Measurements from ENCODE around the gene PPP2R3A.
"Not testable (repeated sequence)": the region's sequence is repeated elsewhere in the genome, so short reads cannot be mapped to it uniquely, and the experiment has no call there.

The PPP2R3A gene

GRCh38 chr3:135930255-135930654, 35.3 kb upstream of the PPP2R3A start:
- no peak overlapping the region for H3K4me3 ChIP-seq (ENCODE audit: low read depth in 1 of 2, low read length in 2 of 2)
- no peaks in the 10 kb centered on the region for H3K27me3 ChIP-seq (ENCODE audit: low read depth, low read length)
- H3K36me3 ChIP-seq (ENCODE audit: control insufficient read depth in 1 of 2, insufficient read depth in 2 of 2, low read length in 2 of 2): no peaks in the 10 kb centered on the region
- H3K4me1 ChIP-seq (ENCODE audit: control insufficient read depth in 1 of 2, insufficient read depth in 2 of 2, low read length in 2 of 2): peaks cover 3 to 17% of the 10 kb centered on the region in 2 donors
- no peak overlapping the region for H3K27ac ChIP-seq (ENCODE audit: low read length)
- H3K9me3 ChIP-seq (ENCODE audit: control insufficient read depth in 1 of 2, low read length in 2 of 2): no peaks in the 10 kb centered on the region

GRCh38 chr3:135935171-135935570, 30.4 kb upstream of the PPP2R3A start:
- not testable (repeated sequence) for H3K4me1 ChIP-seq (ENCODE audit: control insufficient read depth in 1 of 2, insufficient read depth in 2 of 2, low read length in 2 of 2); H3K36me3 ChIP-seq (ENCODE audit: control insufficient read depth in 1 of 2, insufficient read depth in 2 of 2, low read length in 2 of 2)

GRCh38 chr3:135937766-135938165, 27.8 kb upstream of the PPP2R3A start:
- H3K36me3 ChIP-seq (ENCODE audit: control insufficient read depth in 1 of 2, insufficient read depth in 2 of 2, low read length in 2 of 2); H3K27ac ChIP-seq (ENCODE audit: low read length); H3K9me3 ChIP-seq (ENCODE audit: control insufficient read depth in 1 of 2, low read length in 2 of 2); H3K4me3 ChIP-seq (ENCODE audit: low read depth in 1 of 2, low read length in 2 of 2); H3K4me1 ChIP-seq (ENCODE audit: control insufficient read depth in 1 of 2, insufficient read depth in 2 of 2, low read length in 2 of 2); H3K27me3 ChIP-seq (ENCODE audit: low read depth, low read length): not testable (repeated sequence)

More at GRCh38 chr3:135935171-135935570, 30.4 kb upstream of the PPP2R3A start:
- not testable (repeated sequence) for H3K9me3 ChIP-seq (ENCODE audit: control insufficient read depth in 1 of 2, low read length in 2 of 2); H3K4me3 ChIP-seq (ENCODE audit: low read depth in 1 of 2, low read length in 2 of 2); H3K27me3 ChIP-seq (ENCODE audit: low read depth, low read length); H3K27ac ChIP-seq (ENCODE audit: low read length)

GRCh38 chr3:135944831-135945230, 20.7 kb upstream of the PPP2R3A start:
- no peaks in the 10 kb centered on the region for H3K4me1 ChIP-seq (ENCODE audit: control insufficient read depth in 1 of 2, insufficient read depth in 2 of 2, low read length in 2 of 2)
- peaks cover 0 to 3% of the 10 kb centered on the region in 2 donors for H3K9me3 ChIP-seq (ENCODE audit: control insufficient read depth in 1 of 2, low read length in 2 of 2)
- H3K27me3 ChIP-seq (ENCODE audit: low read depth, low read length): no peaks in the 10 kb centered on the region
- no peak overlapping the region for H3K27ac ChIP-seq (ENCODE audit: low read length)
- no peak overlapping the region for H3K4me3 ChIP-seq (ENCODE audit: low read depth in 1 of 2, low read length in 2 of 2)
- no peaks in the 10 kb centered on the region for H3K36me3 ChIP-seq (ENCODE audit: control insufficient read depth in 1 of 2, insufficient read depth in 2 of 2, low read length in 2 of 2)

- Histone ChIP-seq H3K4me3 (ENCODE audit: low read depth in 1 of 2, low read length in 2 of 2) (no peak overlapping the region), H3K4me1 (ENCODE audit: control insufficient read depth in 1 of 2, insufficient read depth in 2 of 2, low read length in 2 of 2) (no peaks in the 10 kb centered on the region), H3K27me3 (ENCODE audit: low read depth, low read length) (no peaks in the 10 kb centered on the region), H3K9me3 (ENCODE audit: control insufficient read depth in 1 of 2, low read length in 2 of 2) (peaks cover 0 to 4% of the 10 kb centered on the region in 2 donors), H3K36me3 (ENCODE audit: control insufficient read depth in 1 of 2, insufficient read depth in 2 of 2, low read length in 2 of 2) (no peaks in the 10 kb centered on the region), H3K27ac (ENCODE audit: low read length) (no peak overlapping the region)
Observed at GRCh38 chr3:135950941-135951340, 14.6 kb upstream of the PPP2R3A start.

- Histone ChIP-seq H3K27ac (ENCODE audit: low read length) (no peak overlapping the region), H3K27me3 (ENCODE audit: low read depth, low read length) (no peaks in the 10 kb centered on the region), H3K4me3 (ENCODE audit: low read depth in 1 of 2, low read length in 2 of 2) (peak overlapping the region in 1 of 2 donors; percentile 92), H3K36me3 (ENCODE audit: control insufficient read depth in 1 of 2, insufficient read depth in 2 of 2, low read length in 2 of 2) (no peaks in the 10 kb centered on the region), H3K4me1 (ENCODE audit: control insufficient read depth in 1 of 2, insufficient read depth in 2 of 2, low read length in 2 of 2) (peaks cover 8 to 14% of the 10 kb centered on the region in 2 donors), H3K9me3 (ENCODE audit: control insufficient read depth in 1 of 2, low read length in 2 of 2) (peaks cover 0 to 17% of the 10 kb centered on the region in 2 donors)
Observed at GRCh38 chr3:135964160-135964955, 1.2 kb upstream of the PPP2R3A start.

GRCh38 chr3:135965129-135965505, 411 bp upstream of the PPP2R3A start:
- Histone ChIP-seq H3K27ac (ENCODE audit: low read length) (no peak overlapping the region), H3K36me3 (ENCODE audit: control insufficient read depth in 1 of 2, insufficient read depth in 2 of 2, low read length in 2 of 2) (no peaks in the 10 kb centered on the region), H3K4me1 (ENCODE audit: control insufficient read depth in 1 of 2, insufficient read depth in 2 of 2, low read length in 2 of 2) (peaks cover 8 to 14% of the 10 kb centered on the region in 2 donors)

GRCh38 chr3:135966271-135966961, 888 bp downstream of the PPP2R3A start:
- Histone ChIP-seq H3K4me3 (ENCODE audit: low read depth in 1 of 2, low read length in 2 of 2) (peak overlapping the region; percentile 52 to 92), H3K36me3 (ENCODE audit: control insufficient read depth in 1 of 2, insufficient read depth in 2 of 2, low read length in 2 of 2) (no peaks in the 10 kb centered on the region), H3K4me1 (ENCODE audit: control insufficient read depth in 1 of 2, insufficient read depth in 2 of 2, low read length in 2 of 2) (peaks cover 8 to 14% of the 10 kb centered on the region in 2 donors), H3K27ac (ENCODE audit: low read length) (peak overlapping the region; percentile 56), H3K27me3 (ENCODE audit: low read depth, low read length) (no peaks in the 10 kb centered on the region), H3K9me3 (ENCODE audit: control insufficient read depth in 1 of 2, low read length in 2 of 2) (peaks cover 0 to 2% of the 10 kb centered on the region in 2 donors)

More at GRCh38 chr3:135965129-135965505, 411 bp upstream of the PPP2R3A start:
- H3K27me3 ChIP-seq (ENCODE audit: low read depth, low read length): no peaks in the 10 kb centered on the region
- H3K9me3 ChIP-seq (ENCODE audit: control insufficient read depth in 1 of 2, low read length in 2 of 2): peaks cover 0 to 13% of the 10 kb centered on the region in 2 donors
- H3K4me3 ChIP-seq (ENCODE audit: low read depth in 1 of 2, low read length in 2 of 2): peak overlapping the region; percentile 40 to 92

GRCh38 chr3:135966962-135967274, 1.4 kb downstream of the PPP2R3A start:
- H3K36me3 ChIP-seq (ENCODE audit: control insufficient read depth in 1 of 2, insufficient read depth in 2 of 2, low read length in 2 of 2): no peaks in the 10 kb centered on the region
- H3K27ac ChIP-seq (ENCODE audit: low read length): peak overlapping the region; percentile 56
- H3K9me3 ChIP-seq (ENCODE audit: control insufficient read depth in 1 of 2, low read length in 2 of 2): no peaks in the 10 kb centered on the region
- H3K27me3 ChIP-seq (ENCODE audit: low read depth, low read length): no peaks in the 10 kb centered on the region
- peak overlapping the region; percentile 52 to 92 for H3K4me3 ChIP-seq (ENCODE audit: low read depth in 1 of 2, low read length in 2 of 2)
- peaks cover 8 to 14% of the 10 kb centered on the region in 2 donors for H3K4me1 ChIP-seq (ENCODE audit: control insufficient read depth in 1 of 2, insufficient read depth in 2 of 2, low read length in 2 of 2)

GRCh38 chr3:135967867-135968266, 2.3 kb downstream of the PPP2R3A start:
- peak overlapping the region; percentile 56 for H3K27ac ChIP-seq (ENCODE audit: low read length)
- peaks cover 8 to 14% of the 10 kb centered on the region in 2 donors for H3K4me1 ChIP-seq (ENCODE audit: control insufficient read depth in 1 of 2, insufficient read depth in 2 of 2, low read length in 2 of 2)
- peak overlapping the region; percentile 52 to 92 for H3K4me3 ChIP-seq (ENCODE audit: low read depth in 1 of 2, low read length in 2 of 2)
- no peaks in the 10 kb centered on the region for H3K27me3 ChIP-seq (ENCODE audit: low read depth, low read length)
- H3K36me3 ChIP-seq (ENCODE audit: control insufficient read depth in 1 of 2, insufficient read depth in 2 of 2, low read length in 2 of 2): no peaks in the 10 kb centered on the region
- no peaks in the 10 kb centered on the region for H3K9me3 ChIP-seq (ENCODE audit: control insufficient read depth in 1 of 2, low read length in 2 of 2)

GRCh38 chr3:135970506-135971116, 5.1 kb downstream of the PPP2R3A start:
- no peaks in the 10 kb centered on the region for H3K36me3 ChIP-seq (ENCODE audit: control insufficient read depth in 1 of 2, insufficient read depth in 2 of 2, low read length in 2 of 2)
- H3K4me3 ChIP-seq (ENCODE audit: low read depth in 1 of 2, low read length in 2 of 2): no peak overlapping the region
- peaks cover 8 to 16% of the 10 kb centered on the region in 2 donors for H3K4me1 ChIP-seq (ENCODE audit: control insufficient read depth in 1 of 2, insufficient read depth in 2 of 2, low read length in 2 of 2)
- no peak overlapping the region for H3K27ac ChIP-seq (ENCODE audit: low read length)
- no peaks in the 10 kb centered on the region for H3K9me3 ChIP-seq (ENCODE audit: control insufficient read depth in 1 of 2, low read length in 2 of 2)
- no peaks in the 10 kb centered on the region for H3K27me3 ChIP-seq (ENCODE audit: low read depth, low read length)
